Endothelial cell of umbilical vein (primary cell): ENCODE data around the gene WDR7. TPM values are rescaled to one million over a fixed set of nuclear protein-coding genes. Genes with fewer than 3 reads are reported as not detected.

ENCODE experiments used
- BruUV-seq: library from RNA; stranded (reverse); fragments of 400-500 nt; replicated peaks from 2 replicates; lab custom pipeline; 2021; lab: Mats Ljungman, UMichigan
- CTCF ChIA-PET: fragments of 300-600, 350-600 bp; sonication (Branson Sonifier 250); formaldehyde crosslinking; loops from one replicate; lab custom pipeline; 2021; ENCODE audit warnings: antibody characterized with exemption, inconsistent platforms; lab: Charles Lee
- POLR2A ChIA-PET: fragments of 300-600, 350-600 bp; sonication (Branson Sonifier 250); formaldehyde crosslinking; loops from one replicate; lab custom pipeline; 2021; ENCODE audit warnings: antibody characterized with exemption, inconsistent platforms; lab: Charles Lee
- DNase-seq: peaks from one replicate; pipeline ENCODE4 v3.0.0-alpha.2; 2011; ENCODE audit warnings: low read depth, low spot score
- FAIRE-seq: peaks from 2 replicates; lab custom pipeline; 2011; peaks lifted over from hg19 to GRCh38; lab: Jason Lieb, UNC
- H2AFZ ChIP-seq: 2 replicates; pipeline ENCODE4 v1.6.0; 2012; ENCODE audit warnings: low read depth, low read length, control low read depth, inconsistent platforms
- H3K27ac ChIP-seq: 2 replicates; pipeline ENCODE4 v1.5.1; 2011; ENCODE audit warnings: low read depth, mild to moderate bottlenecking, control low read depth, low read length, moderate library complexity; ENCODE audit not compliant: insufficient read depth
- H3K27me3 ChIP-seq, 2 experiments: 2 replicates each; pipeline versions ENCODE4 v1.6.0 to v1.6.1; 2011; ENCODE audit warnings: low read length in 2 of 2, mixed read lengths in 1 of 2; ENCODE audit not compliant: control insufficient read depth in 2 of 2, insufficient read depth in 2 of 2
- H3K36me3 ChIP-seq, 2 experiments: 2 replicates in 1 of 2; 3 replicates in 1 of 2; pipeline ENCODE4 v1.5.1; 2011; ENCODE audit warnings: low read length in 2 of 2, mild to moderate bottlenecking in 1 of 2, moderate library complexity in 1 of 2; ENCODE audit not compliant: control insufficient read depth in 2 of 2, insufficient read depth in 2 of 2; ENCODE audit errors: extremely low read depth in 1 of 2
- H3K4me1 ChIP-seq: 3 replicates; pipeline ENCODE4 v1.5.1; 2011; ENCODE audit warnings: mild to moderate bottlenecking, low read length; ENCODE audit not compliant: control insufficient read depth, insufficient read depth; ENCODE audit errors: extremely low read depth
- H3K4me2 ChIP-seq: 2 replicates; pipeline ENCODE4 v1.6.1; 2011; ENCODE audit warnings: low read length, control low read depth, mixed read lengths; ENCODE audit not compliant: insufficient read depth
- H3K4me3 ChIP-seq, 3 experiments: fragments of 200-600 bp in 1 of 3; sonication (generic), shearing (Covaris generic) in 1 of 3; replicated peaks in 1 of 3; 2 replicates each; pipeline ENCODE4 v1.5.1; 2011 to 2016; ENCODE audit warnings: control low read depth in 3 of 3, low read length in 3 of 3, mild to moderate bottlenecking in 2 of 3, inconsistent platforms in 1 of 3, low read depth in 1 of 3, moderate library complexity in 1 of 3; ENCODE audit not compliant: insufficient read depth in 1 of 3
- H3K79me2 ChIP-seq: 2 replicates; pipeline ENCODE4 v1.6.0; 2012; ENCODE audit warnings: low read length, inconsistent platforms; ENCODE audit not compliant: control insufficient read depth, insufficient read depth
- H3K9ac ChIP-seq: replicated peaks from 2 replicates; pipeline ENCODE3; 2011; ENCODE audit warnings: low read length, control low read depth; ENCODE audit not compliant: insufficient read depth; ENCODE audit errors: extremely low read depth
- H3K9me1 ChIP-seq: replicated peaks from 3 replicates; pipeline ENCODE4 v1.6.0; 2011; ENCODE audit warnings: mild to moderate bottlenecking, low read length; ENCODE audit not compliant: control insufficient read depth, insufficient read depth; ENCODE audit errors: extremely low read depth
- H3K9me3 ChIP-seq: replicated peaks from 2 replicates; pipeline ENCODE4 v1.5.1; 2012; ENCODE audit warnings: low read length, inconsistent platforms; ENCODE audit not compliant: control insufficient read depth, insufficient read depth
- H4K20me1 ChIP-seq: replicated peaks from 2 replicates; pipeline ENCODE3; 2011; ENCODE audit warnings: mild to moderate bottlenecking, low read length; ENCODE audit not compliant: control insufficient read depth, insufficient read depth; ENCODE audit errors: extremely low read depth
- CTCF ChIP-seq, 2 donors: IDR thresholded peaks; 1 replicate in 1 of 2; 2 replicates in 1 of 2; pipeline ENCODE4 v1.5.1; 2011; ENCODE audit warnings: low read length in 2 of 2, mild to moderate bottlenecking in 2 of 2, moderate library complexity in 2 of 2, control low read depth in 1 of 2, inconsistent platforms in 1 of 2, low read depth in 1 of 2; ENCODE audit not compliant: insufficient read depth in 1 of 2; ENCODE audit errors: extremely low read depth in 1 of 2
- EZH2 ChIP-seq: IDR thresholded peaks from 2 replicates; pipeline ENCODE4 v1.6.1; 2012; ENCODE audit warnings: borderline replicate concordance, low read depth, mild to moderate bottlenecking, moderate library complexity, low read length, inconsistent platforms; ENCODE audit not compliant: severe bottlenecking
- FOS ChIP-seq: IDR thresholded peaks from 2 replicates; pipeline ENCODE4 v1.6.1; 2011; ENCODE audit warnings: mild to moderate bottlenecking, low read length, moderate library complexity, borderline replicate concordance; ENCODE audit not compliant: insufficient read depth
- GATA2 ChIP-seq: IDR thresholded peaks from 2 replicates; pipeline ENCODE4 v1.7.0; 2011; ENCODE audit warnings: low read depth, mild to moderate bottlenecking, moderate library complexity, mixed read lengths, low read length; ENCODE audit not compliant: insufficient read length, insufficient read depth
- JUN ChIP-seq: IDR thresholded peaks from 2 replicates; pipeline ENCODE4 v1.6.1; 2011; ENCODE audit warnings: borderline replicate concordance, low read depth; ENCODE audit not compliant: insufficient read length, insufficient read depth
- MAX ChIP-seq: IDR thresholded peaks from 2 replicates; pipeline ENCODE4 v1.6.1; 2011; ENCODE audit not compliant: insufficient read depth, insufficient read length
- MYC ChIP-seq: IDR thresholded peaks from one replicate; pipeline ENCODE4 v1.6.1; 2011; ENCODE audit warnings: mild to moderate bottlenecking, low read depth, low read length
- POLR2A ChIP-seq: IDR thresholded peaks from 2 replicates; pipeline ENCODE4 v1.6.1; 2012; ENCODE audit warnings: low read depth, mild to moderate bottlenecking, control low read depth, low read length
- POLR2AphosphoS5 ChIP-seq: IDR thresholded peaks from 2 replicates; pipeline ENCODE4 v1.6.1; 2012; ENCODE audit warnings: low read depth, mild to moderate bottlenecking, control low read depth, low read length, moderate library complexity; ENCODE audit not compliant: insufficient read depth
- dilution Hi-C: fragments of 300-500 bp; cut with MboI; formaldehyde crosslinking; loops from one replicate; pipeline ENCODE4 v1.15.0; 2019; ENCODE audit warnings: low sequenced_read_pairs; ENCODE audit not compliant: extremely low pct_ligation_motif_present
- intact Hi-C: fragments of 100-400 bp; cut with micrococcal nuclease; formaldehyde crosslinking; loops from one replicate; pipeline ENCODE4 v1.10.0; 2022
- polyA plus RNA-seq, 4 experiments: library from polyadenylated mRNA; depleted of rRNA in 3 of 4; stranded (reverse) in 3 of 4; unstranded in 1 of 4; fragments of >200 nt; gene quantifications; 2 replicates each; pipeline versions ENCODE4 v1.2.1 to v1.2.3, GENCODE V29; 2011 to 2012; ENCODE audit warnings: missing spikeins in 1 of 4
- total RNA-seq: library from RNA; stranded (reverse); gene quantifications from 2 replicates; pipeline ENCODE4 v1.2.3, GENCODE V29; 2021

WDR7 gene
- total and polyA plus RNA-seq, 2 donors (not counting 3 experiments of a cell fraction or from before 2014, with no cell fraction given), result 5.9 to 19.0 TPM

- Histone ChIP-seq H3K9me3 (no peaks in the 10 kb centered on the region), H3K79me2 (peaks cover 8% of the 10 kb centered on the region), H2AFZ (no peak overlapping the region), H3K4me2 (no peak overlapping the region), H4K20me1 (no peaks in the 10 kb centered on the region), H3K9ac (no peak overlapping the region), H3K4me1 (peaks cover 9% of the 10 kb centered on the region), H3K27me3 (no peaks in the 10 kb centered on the region), H3K9me1 (no peaks in the 10 kb centered on the region), H3K36me3 (no peaks in the 10 kb centered on the region), H3K4me3 (no peak overlapping the region), H3K27ac (no peak overlapping the region)
- dilution Hi-C loops (no loop called here), intact Hi-C loops (no loop called here)
- CTCF ChIA-PET, result no interaction called here
- DNase-seq, result no peak
- no TSS peak for BruUV-seq
- TF ChIP-seq POLR2AphosphoS5, result no peak
- TF ChIP-seq JUN, result no peak
- TF ChIP-seq GATA2, result no peak
- no peak for TF ChIP-seq FOS
- no peak for TF ChIP-seq MYC
- no peak for TF ChIP-seq EZH2
- no peak for TF ChIP-seq MAX
- no peak for TF ChIP-seq CTCF (IDR thresholded peaks at IDR 0.05; ENCODE audit: extremely low read depth in 1 of 2, insufficient read depth in 1 of 2, low read depth in 1 of 2, low read length in 2 of 2)
- no peak for TF ChIP-seq POLR2A
- POLR2A ChIA-PET, result no interaction called here
- no peak for FAIRE-seq
These were observed 2.9 kb upstream of the WDR7 start for GRCh38 chr18:56647951-56648893.
